Endothelial cell (in vitro differentiated cells): ENCODE results near the gene ORM1. TPM values are rescaled to one million over a fixed set of nuclear protein-coding genes. Genes with fewer than 3 reads are reported as not detected.

Experiments used
- DNase-seq: peaks from one replicate; pipeline ENCODE4 v3.0.0; 2021; ENCODE audit warnings: low spot score
- H3K27ac Mint-ChIP-seq: one replicate; pipeline ENCODE4 v1.8.0; 2021; ENCODE audit warnings: mixed read lengths, inconsistent platforms; ENCODE audit not compliant: unreplicated experiment
- H3K27me3 Mint-ChIP-seq: one replicate; pipeline ENCODE4 v1.8.0; 2021; ENCODE audit warnings: mild to moderate bottlenecking, moderate library complexity, mixed read lengths, inconsistent platforms; ENCODE audit not compliant: unreplicated experiment
- H3K36me3 Mint-ChIP-seq: one replicate; pipeline ENCODE4 v1.8.0; 2021; ENCODE audit warnings: mild to moderate bottlenecking, low read depth, mixed read lengths, inconsistent platforms; ENCODE audit not compliant: unreplicated experiment
- H3K4me1 Mint-ChIP-seq: one replicate; pipeline ENCODE4 v1.8.0; 2021; ENCODE audit warnings: mild to moderate bottlenecking, mixed read lengths, inconsistent platforms; ENCODE audit not compliant: unreplicated experiment
- H3K4me3 Mint-ChIP-seq: one replicate; pipeline ENCODE4 v1.8.0; 2021; ENCODE audit warnings: mild to moderate bottlenecking, mixed read lengths, inconsistent platforms; ENCODE audit not compliant: unreplicated experiment
- H3K9me3 Mint-ChIP-seq: one replicate; pipeline ENCODE4 v1.8.0; 2021; ENCODE audit warnings: mixed read lengths, inconsistent platforms; ENCODE audit not compliant: unreplicated experiment
- CTCF ChIP-seq: fragments of 200-600 bp; sonication (generic); IDR thresholded peaks from one replicate; pipeline ENCODE4 v1.5.0; 2021; ENCODE audit warnings: antibody characterized with exemption; ENCODE audit not compliant: unreplicated experiment
- total RNA-seq: library from RNA; stranded (reverse); fragmentation: NEBNext Ultra II Directional; extraction: Animal tissue kit (Norgen Biotek cat#: 25700); gene quantifications from one replicate; pipeline ENCODE4 v1.2.1, GENCODE V29; 2021; ENCODE audit not compliant: unreplicated experiment

The ORM1 gene
- total RNA-seq, 1 donor from 2014 or later: not detected

GRCh38 chr9:114371973-114372917 is 49.3 kb downstream of the ORM1 start:
- no peak for TF ChIP-seq CTCF
- Mint-ChIP-seq H3K27ac (peak overlapping the region; percentile 99), H3K9me3 (no peaks in the 10 kb centered on the region), H3K36me3 (peaks cover 24% of the 10 kb centered on the region), H3K4me1 (peaks cover 59% of the 10 kb centered on the region), H3K4me3 (no peak overlapping the region), H3K27me3 (peaks cover 7% of the 10 kb centered on the region)
- no peak for DNase-seq

GRCh38 chr9:114372921-114373448 is 50.1 kb downstream of the ORM1 start:
- peak; percentile 59 for DNase-seq
- TF ChIP-seq CTCF: no peak
- Mint-ChIP-seq H3K9me3 (no peaks in the 10 kb centered on the region), H3K4me3 (no peak overlapping the region), H3K36me3 (peaks cover 31% of the 10 kb centered on the region), H3K27me3 (peaks cover 12% of the 10 kb centered on the region), H3K27ac (peak overlapping the region; percentile 99), H3K4me1 (peaks cover 64% of the 10 kb centered on the region)

- no peak for DNase-seq
- peak overlapping the region; percentile 5 for H3K27ac Mint-ChIP-seq
- H3K4me1 Mint-ChIP-seq: peaks cover 73% of the 10 kb centered on the region
- H3K36me3 Mint-ChIP-seq: peaks cover 41% of the 10 kb centered on the region
- H3K9me3 Mint-ChIP-seq: no peaks in the 10 kb centered on the region
- H3K4me3 Mint-ChIP-seq: peak overlapping the region; percentile 23
- peaks cover 17% of the 10 kb centered on the region for H3K27me3 Mint-ChIP-seq
- TF ChIP-seq CTCF: no peak
Observed at GRCh38 chr9:114373960-114374730, 51.2 kb downstream of the ORM1 start.

- Mint-ChIP-seq H3K4me1 (peaks cover 67% of the 10 kb centered on the region), H3K4me3 (peak overlapping the region; percentile 3), H3K27me3 (peaks cover 14% of the 10 kb centered on the region), H3K27ac (peak overlapping the region; percentile 16), H3K9me3 (no peaks in the 10 kb centered on the region), H3K36me3 (peaks cover 39% of the 10 kb centered on the region)
- no peak for DNase-seq
- TF ChIP-seq CTCF: no peak
Observed at GRCh38 chr9:114374936-114375335, 52.0 kb downstream of the ORM1 start.
